H1 (cell line): ENCODE results near the gene EIF4E2. TPM values are rescaled to one million over a fixed set of nuclear protein-coding genes. Genes with fewer than 3 reads are reported as not detected.

Experiments used
- BRCA1 ChIP-seq: IDR thresholded peaks from 2 replicates; pipeline ENCODE4 v1.6.1; 2012; ENCODE audit warnings: low read depth, low read length, improper control_type of control experiment
- CTCF ChIP-seq, 3 experiments: IDR thresholded peaks; 1 replicate in 2 of 3; 2 replicates in 1 of 3; pipeline versions ENCODE4 v1.5.1 to v1.6.1; 2011; ENCODE audit warnings: low read length in 3 of 3, mild to moderate bottlenecking in 3 of 3, inconsistent platforms in 2 of 3, low read depth in 1 of 3, moderate library complexity in 1 of 3; ENCODE audit not compliant: insufficient read depth in 1 of 3; ENCODE audit errors: control extremely low read depth in 1 of 3
- JUND ChIP-seq: IDR thresholded peaks from 2 replicates; pipeline ENCODE4 v1.6.1; 2011; ENCODE audit warnings: mild to moderate bottlenecking, improper control_type of control experiment, low read length
- KDM1A ChIP-seq: fragments of 200-600, 300-600 bp; sonication (generic); IDR thresholded peaks from 2 replicates; pipeline ENCODE4 v1.7.1; 2016; ENCODE audit warnings: mild to moderate bottlenecking, low read length, borderline replicate concordance
- PHF8 ChIP-seq: fragments of 200-600 bp; sonication (generic); conservative IDR thresholded peaks from 2 replicates; pipeline ENCODE4 v1.7.1; 2012; ENCODE audit warnings: low read depth, mild to moderate bottlenecking, inconsistent platforms, low read length, moderate library complexity
- RFX5 ChIP-seq: IDR thresholded peaks from 2 replicates; pipeline ENCODE4 v1.6.1; 2011; ENCODE audit warnings: low read depth, low read length, improper control_type of control experiment, borderline replicate concordance
- TBP ChIP-seq: IDR thresholded peaks from 2 replicates; pipeline ENCODE4 v1.6.1; 2011; ENCODE audit warnings: low read depth, low read length, improper control_type of control experiment
- polyA plus RNA-seq, 7 experiments: library from polyadenylated mRNA; depleted of rRNA in 3 of 7; stranded (reverse) in 5 of 7; unstranded in 2 of 7; fragments of >200 nt in 5 of 7; fragments of 200-250 nt in 2 of 7; gene quantifications; 1 replicate in 5 of 7; 2 replicates in 1 of 7; 4 replicates in 1 of 7; pipeline versions ENCODE4 v1.2.1 to v1.2.3, GENCODE V29; 2011 to 2013; ENCODE audit warnings: missing spikeins in 2 of 7, mixed read lengths in 2 of 7
- total RNA-seq: library from RNA; stranded (reverse); fragmentation: NEBNext Ultra II Directional; extraction: Animal tissue kit (Norgen Biotek cat#: 25700); gene quantifications from 2 replicates; pipeline ENCODE4 v1.2.1, GENCODE V29; 2021
- TF ChIP-seq, protein P1 (sequence below): IDR thresholded peaks from 2 replicates; pipeline ENCODE4 v1.6.1; 2012; ENCODE audit warnings: inconsistent platforms

EIF4E2 gene
- total and polyA plus RNA-seq, 2 of the 8 experiments (the other 6 are each of a cell fraction or from before 2014, with no cell fraction given) = 39.4 to 114 TPM

DNA sequence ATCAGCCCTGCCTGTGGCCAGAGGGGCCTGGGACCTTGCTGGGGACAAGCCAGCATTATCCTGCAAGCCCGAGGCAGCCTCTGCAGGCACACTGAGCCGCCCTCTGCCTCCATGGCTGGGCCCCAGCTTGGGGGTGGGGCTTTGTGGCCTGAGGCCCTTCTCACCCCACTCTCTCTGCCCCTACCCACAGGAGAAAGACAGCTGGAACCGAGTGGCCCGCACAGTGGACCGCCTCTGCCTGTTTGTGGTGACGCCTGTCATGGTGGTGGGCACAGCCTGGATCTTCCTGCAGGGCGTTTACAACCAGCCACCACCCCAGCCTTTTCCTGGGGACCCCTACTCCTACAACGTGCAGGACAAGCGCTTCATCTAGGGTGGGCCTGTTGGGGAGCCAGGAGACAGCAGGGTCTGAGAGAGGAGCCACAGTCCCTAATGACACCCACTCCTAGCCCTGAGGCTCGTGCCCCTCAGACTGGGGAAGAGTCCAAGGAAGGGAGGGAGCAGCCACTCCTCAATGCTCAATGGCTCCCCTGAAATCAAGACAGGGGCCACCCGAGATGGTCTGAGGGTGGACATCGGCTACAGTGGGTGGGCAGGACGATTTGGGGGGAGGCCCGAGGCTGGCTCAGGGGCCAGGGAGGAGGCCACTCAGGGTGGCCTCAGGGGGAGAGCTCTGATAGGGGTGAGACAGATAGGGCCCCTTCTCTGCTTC, 15.4 kb upstream of the EIF4E2 start (continued):
- TF ChIP-seq CTCF (IDR thresholded peaks at IDR 0.05; ENCODE audit: control extremely low read depth in 1 of 3, insufficient read depth in 1 of 3, low read depth in 1 of 3, low read length in 3 of 3) = no peak
- no peak for TF ChIP-seq BRCA1
- TF ChIP-seq KDM1A = no peak
- no peak for TF ChIP-seq RFX5
- no peak for TF ChIP-seq TBP
- TF ChIP-seq PHF8 = no peak
- no peak for TF ChIP-seq JUND
- TF ChIP-seq, protein P1, sequence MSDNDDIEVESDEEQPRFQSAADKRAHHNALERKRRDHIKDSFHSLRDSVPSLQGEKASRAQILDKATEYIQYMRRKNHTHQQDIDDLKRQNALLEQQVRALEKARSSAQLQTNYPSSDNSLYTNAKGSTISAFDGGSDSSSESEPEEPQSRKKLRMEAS = no peak
